GM19025 (cell line): ENCODE results near the gene PDGFA.

Experiments
- ATAC-seq: cut with Tn5 transposase; IDR thresholded peaks from one replicate; pipeline ENCODE4 v1.9.1; 2021; ENCODE audit warnings: mild to moderate bottlenecking, low read depth, moderate library complexity; ENCODE audit not compliant: unreplicated experiment

PDGFA gene

GRCh38 chr7:477626-478220 is 41.9 kb downstream of the PDGFA start:
- ATAC-seq = no peak

GRCh38 chr7:476736-477360 is 42.8 kb downstream of the PDGFA start:
- no peak for ATAC-seq

- no peak for ATAC-seq
Measured at GRCh38 chr7:475951-476441, 43.6 kb downstream of the PDGFA start.

GRCh38 chr7:475425-475728 is 44.3 kb downstream of the PDGFA start:
- no peak for ATAC-seq

- ATAC-seq = no peak
Measured at GRCh38 chr7:474605-475424, 44.8 kb downstream of the PDGFA start.

GRCh38 chr7:473870-474604 is 45.6 kb downstream of the PDGFA start:
- no peak for ATAC-seq

- ATAC-seq = no peak
Measured at GRCh38 chr7:473211-473734, 46.4 kb downstream of the PDGFA start.

- no peak for ATAC-seq
Measured at GRCh38 chr7:472640-472957, 47.0 kb downstream of the PDGFA start.

- ATAC-seq = no peak
Measured at GRCh38 chr7:471866-472639, 47.6 kb downstream of the PDGFA start.

GRCh38 chr7:471191-471865 is 48.3 kb downstream of the PDGFA start:
- no peak for ATAC-seq

- ATAC-seq = no peak
Measured at GRCh38 chr7:469563-469961, 50.1 kb downstream of the PDGFA start.

GRCh38 chr7:468681-469562 is 50.7 kb downstream of the PDGFA start:
- no peak for ATAC-seq

- no peak for ATAC-seq
Measured at GRCh38 chr7:467856-468545, 51.6 kb downstream of the PDGFA start.

- ATAC-seq = no peak
Measured at GRCh38 chr7:467393-467828, 52.2 kb downstream of the PDGFA start.

- no peak for ATAC-seq
Measured at GRCh38 chr7:466465-467191, 53.0 kb downstream of the PDGFA start.

- no peak for ATAC-seq
Measured at GRCh38 chr7:465710-466400, 53.8 kb downstream of the PDGFA start.
